ENCODE results near the gene RRM1. TPM values are rescaled to one million over a fixed set of nuclear protein-coding genes. Genes with fewer than 3 reads are reported as not detected.

Gene RRM1
- total RNA-seq, 3 donors from 2014 or later (not counting 1 experiment from before 2014, with no cell fraction given): 17.0 to 37.6 (median 24.4) TPM

- Mint-ChIP-seq H3K4me1 (peaks cover 0 to 4% of the 10 kb centered on the region in 2 donors), H3K27ac (no peak overlapping the region), H3K36me3 (peaks cover 11% of the 10 kb centered on the region), H3K4me3 (no peak overlapping the region), H3K9me3 (no peaks in the 10 kb centered on the region), H3K27me3 (ENCODE audit: low read depth in 2 of 2) (no peaks in the 10 kb centered on the region)
- Histone ChIP-seq H3K4me1 (ENCODE audit: control insufficient read depth, insufficient read depth, low read length) (no peaks in the 10 kb centered on the region), H3K27ac (ENCODE audit: low read length) (no peak overlapping the region), H3K9me3 (ENCODE audit: control insufficient read depth, insufficient read depth, low read length) (no peaks in the 10 kb centered on the region), H3K36me3 (ENCODE audit: control insufficient read depth, insufficient read depth, low read length) (peaks cover 41% of the 10 kb centered on the region), H3K27me3 (ENCODE audit: control insufficient read depth, insufficient read depth, low read length) (no peaks in the 10 kb centered on the region), H3K4me3 (ENCODE audit: low read length) (no peak overlapping the region)
- no peak for DNase-seq
- ATAC-seq: no peak
- intact Hi-C loops (cut with micrococcal nuclease): no loop called here
- 97% methylated on average over 2 of the region's 2 CpGs for WGBS (ENCODE audit: insufficient coverage)
- TF ChIP-seq CTCF (IDR thresholded peaks at IDR 0.05): no peak
These were observed 20.5 kb downstream of the RRM1 start for GRCh38 chr11:4115128-4115527.

GRCh38 chr11:4118107-4118506 lies 23.5 kb downstream of the RRM1 start:
- Mint-ChIP-seq H3K27me3 (ENCODE audit: low read depth in 2 of 2) (no peaks in the 10 kb centered on the region), H3K4me1 (peaks cover 0 to 4% of the 10 kb centered on the region in 2 donors), H3K36me3 (peaks cover 14% of the 10 kb centered on the region), H3K9me3 (no peaks in the 10 kb centered on the region), H3K27ac (no peak overlapping the region), H3K4me3 (no peak overlapping the region)
- no peak for TF ChIP-seq CTCF (IDR thresholded peaks at IDR 0.05)
- 95% methylated on average over 2 of the region's 3 CpGs for WGBS (ENCODE audit: insufficient coverage)
- ATAC-seq (no peak), DNase-seq (no peak)
- Histone ChIP-seq H3K27me3 (ENCODE audit: control insufficient read depth, insufficient read depth, low read length) (no peaks in the 10 kb centered on the region), H3K4me1 (ENCODE audit: control insufficient read depth, insufficient read depth, low read length) (no peaks in the 10 kb centered on the region), H3K27ac (ENCODE audit: low read length) (no peak overlapping the region), H3K4me3 (ENCODE audit: low read length) (no peak overlapping the region), H3K36me3 (ENCODE audit: control insufficient read depth, insufficient read depth, low read length) (peaks cover 49% of the 10 kb centered on the region), H3K9me3 (ENCODE audit: control insufficient read depth, insufficient read depth, low read length) (no peaks in the 10 kb centered on the region)
- intact Hi-C loops (cut with micrococcal nuclease): no loop called here

GRCh38 chr11:4123218-4123617 lies 28.6 kb downstream of the RRM1 start:
- intact Hi-C loops (cut with micrococcal nuclease): no loop called here
- Mint-ChIP-seq H3K27ac (no peak overlapping the region), H3K9me3 (no peaks in the 10 kb centered on the region), H3K4me1 (peaks cover 0 to 7% of the 10 kb centered on the region in 2 donors), H3K36me3 (peaks cover 30% of the 10 kb centered on the region), H3K27me3 (ENCODE audit: low read depth in 2 of 2) (no peaks in the 10 kb centered on the region), H3K4me3 (no peak overlapping the region)
- H3K27ac ChIP-seq (ENCODE audit: low read length): no peak overlapping the region
- no peaks in the 10 kb centered on the region for H3K9me3 ChIP-seq (ENCODE audit: control insufficient read depth, insufficient read depth, low read length)
- H3K4me3 ChIP-seq (ENCODE audit: low read length): no peak overlapping the region
- 100% methylated on average over 4 of the region's 4 CpGs for WGBS (ENCODE audit: insufficient coverage)
- TF ChIP-seq CTCF (IDR thresholded peaks at IDR 0.05): no peak
- no peaks in the 10 kb centered on the region for H3K4me1 ChIP-seq (ENCODE audit: control insufficient read depth, insufficient read depth, low read length)
- ATAC-seq (no peak), DNase-seq (no peak)
- H3K27me3 ChIP-seq (ENCODE audit: control insufficient read depth, insufficient read depth, low read length): no peaks in the 10 kb centered on the region
- H3K36me3 ChIP-seq (ENCODE audit: control insufficient read depth, insufficient read depth, low read length): peaks cover 59% of the 10 kb centered on the region

- H3K36me3 Mint-ChIP-seq: peaks cover 30% of the 10 kb centered on the region
- Histone ChIP-seq H3K27ac (ENCODE audit: low read length) (no peak overlapping the region), H3K4me1 (ENCODE audit: control insufficient read depth, insufficient read depth, low read length) (no peaks in the 10 kb centered on the region), H3K4me3 (ENCODE audit: low read length) (no peak overlapping the region), H3K9me3 (ENCODE audit: control insufficient read depth, insufficient read depth, low read length) (no peaks in the 10 kb centered on the region), H3K36me3 (ENCODE audit: control insufficient read depth, insufficient read depth, low read length) (peaks cover 63% of the 10 kb centered on the region), H3K27me3 (ENCODE audit: control insufficient read depth, insufficient read depth, low read length) (no peaks in the 10 kb centered on the region)
- no peak for TF ChIP-seq CTCF (IDR thresholded peaks at IDR 0.05)
- H3K4me3 Mint-ChIP-seq: no peak overlapping the region
- no peak for DNase-seq
- 98% methylated on average over 6 of the region's 6 CpGs for WGBS (ENCODE audit: insufficient coverage)
- intact Hi-C loops (cut with micrococcal nuclease): no loop called here
- H3K27ac Mint-ChIP-seq: no peak overlapping the region
- no peak for ATAC-seq
- H3K9me3 Mint-ChIP-seq: no peaks in the 10 kb centered on the region
- H3K27me3 Mint-ChIP-seq (ENCODE audit: low read depth in 2 of 2): no peaks in the 10 kb centered on the region
- H3K4me1 Mint-ChIP-seq: peaks cover 0 to 7% of the 10 kb centered on the region in 2 donors
These were observed 30.5 kb downstream of the RRM1 start for GRCh38 chr11:4125141-4125540.
